ENCODE measurements around the gene PODXL. TPM values are rescaled to one million over a fixed set of nuclear protein-coding genes. Genes with fewer than 3 reads are reported as not detected.

PODXL gene
- total and polyA plus RNA-seq, 2 donors (not counting 1 experiment from before 2014, with no cell fraction given), result 0.17 to 0.27 TPM

DNA sequence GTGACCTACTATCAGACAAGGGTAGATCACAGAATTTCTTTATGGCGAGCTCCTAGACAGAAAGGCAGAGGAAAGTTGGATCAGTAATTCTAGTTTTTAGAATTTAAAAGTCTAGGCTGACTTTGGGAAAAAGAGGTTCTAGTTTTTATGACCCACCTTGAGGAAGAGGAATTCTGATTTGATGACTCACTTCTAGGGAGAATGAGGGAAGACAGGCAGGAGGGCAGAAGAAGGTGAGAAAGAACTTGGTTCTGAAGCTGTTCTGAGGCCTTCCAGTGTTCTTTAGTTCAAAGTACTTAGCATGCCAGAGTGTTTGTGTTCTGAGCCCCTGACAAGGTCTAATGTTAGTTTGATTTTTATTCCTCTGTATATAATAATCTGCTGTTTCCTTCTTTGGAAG lies 97.2 kb downstream of the PODXL start:
- H3K4me3 ChIP-seq (replicated peaks in 1 of 4; ENCODE audit: control extremely low read depth in 1 of 4, insufficient read depth in 1 of 4, low read depth in 3 of 4, low read length in 4 of 4), result no peak overlapping the region
- no peak overlapping the region for H2AFZ ChIP-seq (ENCODE audit: low read length)
- H3K9me3 ChIP-seq (ENCODE audit: control insufficient read depth, insufficient read depth, low read depth, low read length), result no peaks in the 10 kb centered on the region
- no peaks in the 10 kb centered on the region for H3K27me3 ChIP-seq (ENCODE audit: control insufficient read depth, insufficient read depth, low read length)
- no peaks in the 10 kb centered on the region for H4K20me1 ChIP-seq (ENCODE audit: control insufficient read depth, extremely low read depth, insufficient read depth, low read length)
- DNase-seq (ENCODE audit: low read depth in 2 of 2), result peak in 1 of 2 donors; percentile 23
- no peaks in the 10 kb centered on the region for H3K4me1 ChIP-seq (ENCODE audit: control insufficient read depth, extremely low read depth, insufficient read depth, low read length)
- H3K27ac ChIP-seq (ENCODE audit: insufficient read depth, low read length), result no peak overlapping the region
- H3K79me2 ChIP-seq (ENCODE audit: control insufficient read depth, insufficient read depth, low read length), result no peaks in the 10 kb centered on the region
- no peak overlapping the region for H3K4me2 ChIP-seq (ENCODE audit: extremely low read depth, insufficient read depth, low read length)
- no peak overlapping the region for H3K9ac ChIP-seq (ENCODE audit: insufficient read depth, low read length)
- TF ChIP-seq, protein P1, sequence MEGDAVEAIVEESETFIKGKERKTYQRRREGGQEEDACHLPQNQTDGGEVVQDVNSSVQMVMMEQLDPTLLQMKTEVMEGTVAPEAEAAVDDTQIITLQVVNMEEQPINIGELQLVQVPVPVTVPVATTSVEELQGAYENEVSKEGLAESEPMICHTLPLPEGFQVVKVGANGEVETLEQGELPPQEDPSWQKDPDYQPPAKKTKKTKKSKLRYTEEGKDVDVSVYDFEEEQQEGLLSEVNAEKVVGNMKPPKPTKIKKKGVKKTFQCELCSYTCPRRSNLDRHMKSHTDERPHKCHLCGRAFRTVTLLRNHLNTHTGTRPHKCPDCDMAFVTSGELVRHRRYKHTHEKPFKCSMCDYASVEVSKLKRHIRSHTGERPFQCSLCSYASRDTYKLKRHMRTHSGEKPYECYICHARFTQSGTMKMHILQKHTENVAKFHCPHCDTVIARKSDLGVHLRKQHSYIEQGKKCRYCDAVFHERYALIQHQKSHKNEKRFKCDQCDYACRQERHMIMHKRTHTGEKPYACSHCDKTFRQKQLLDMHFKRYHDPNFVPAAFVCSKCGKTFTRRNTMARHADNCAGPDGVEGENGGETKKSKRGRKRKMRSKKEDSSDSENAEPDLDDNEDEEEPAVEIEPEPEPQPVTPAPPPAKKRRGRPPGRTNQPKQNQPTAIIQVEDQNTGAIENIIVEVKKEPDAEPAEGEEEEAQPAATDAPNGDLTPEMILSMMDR (conservative IDR thresholded peaks at IDR 0.05 in 1 of 2, IDR thresholded peaks at IDR 0.05 in 1 of 2; ENCODE audit: low read depth in 1 of 2, low read length in 2 of 2), result no peak
- no peak for TF ChIP-seq EZH2 (IDR thresholded peaks at IDR 0.05; ENCODE audit: low read length, missing control alignments)
- no peaks in the 10 kb centered on the region for H3K36me3 ChIP-seq (ENCODE audit: control insufficient read depth, insufficient read depth, low read length)

DNA sequence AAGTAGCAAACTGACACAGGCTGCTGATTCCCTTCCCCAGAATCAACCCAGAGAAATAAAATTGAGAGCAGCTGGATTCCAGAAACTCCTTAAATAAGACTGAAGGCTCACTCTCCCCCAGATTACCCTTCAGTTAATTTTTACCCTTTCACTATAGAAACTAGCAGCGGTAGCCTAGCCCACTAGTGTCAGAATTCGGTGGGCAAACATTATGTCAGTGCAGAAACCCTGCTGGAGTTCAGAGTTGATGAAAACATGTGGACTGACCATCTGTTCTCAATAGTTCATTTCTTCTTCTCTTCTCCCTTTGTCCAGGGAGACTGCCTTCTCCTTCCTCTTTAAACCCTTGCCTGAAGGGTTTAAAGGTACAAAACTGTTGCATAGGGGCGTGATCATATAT lies 100.1 kb downstream of the PODXL start:
- H3K4me3 ChIP-seq (replicated peaks in 1 of 4; ENCODE audit: control extremely low read depth in 1 of 4, insufficient read depth in 1 of 4, low read depth in 3 of 4, low read length in 4 of 4), result no peak overlapping the region
- no peaks in the 10 kb centered on the region for H3K9me3 ChIP-seq (ENCODE audit: control insufficient read depth, insufficient read depth, low read depth, low read length)
- no peak overlapping the region for H2AFZ ChIP-seq (ENCODE audit: low read length)
- H3K27ac ChIP-seq (ENCODE audit: insufficient read depth, low read length), result no peak overlapping the region
- no peak for TF ChIP-seq EZH2 (IDR thresholded peaks at IDR 0.05; ENCODE audit: low read length, missing control alignments)
- TF ChIP-seq, protein P1 (conservative IDR thresholded peaks at IDR 0.05 in 1 of 2, IDR thresholded peaks at IDR 0.05 in 1 of 2; ENCODE audit: low read depth in 1 of 2, low read length in 2 of 2), result no peak
- no peaks in the 10 kb centered on the region for H3K4me1 ChIP-seq (ENCODE audit: control insufficient read depth, extremely low read depth, insufficient read depth, low read length)
- H3K27me3 ChIP-seq (ENCODE audit: control insufficient read depth, insufficient read depth, low read length), result no peaks in the 10 kb centered on the region
- no peak for DNase-seq (ENCODE audit: low read depth in 2 of 2)
- H4K20me1 ChIP-seq (ENCODE audit: control insufficient read depth, extremely low read depth, insufficient read depth, low read length), result no peaks in the 10 kb centered on the region
- no peak overlapping the region for H3K4me2 ChIP-seq (ENCODE audit: extremely low read depth, insufficient read depth, low read length)
- H3K36me3 ChIP-seq (ENCODE audit: control insufficient read depth, insufficient read depth, low read length), result no peaks in the 10 kb centered on the region
- H3K9ac ChIP-seq (ENCODE audit: insufficient read depth, low read length), result no peak overlapping the region
- no peaks in the 10 kb centered on the region for H3K79me2 ChIP-seq (ENCODE audit: control insufficient read depth, insufficient read depth, low read length)

DNA sequence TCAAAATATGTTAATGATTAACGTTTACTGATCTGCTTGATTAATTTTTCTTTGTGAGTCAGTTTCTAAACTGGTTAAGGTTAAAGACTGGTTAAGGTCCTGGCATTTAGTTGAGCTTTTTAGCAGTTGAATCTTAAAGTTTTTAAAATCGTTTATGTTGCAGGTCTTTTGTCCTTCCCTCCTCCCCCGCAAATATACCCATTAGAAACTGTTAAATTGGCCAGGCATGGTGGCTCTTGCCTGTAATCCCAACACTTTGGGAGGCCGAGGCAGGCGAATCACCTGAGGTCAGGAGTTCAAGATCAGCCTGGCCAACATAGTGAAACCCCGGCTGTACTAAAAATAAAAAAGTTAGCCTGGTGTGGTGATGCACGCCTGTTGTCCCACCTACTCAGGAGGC lies 100.9 kb downstream of the PODXL start:
- no peak overlapping the region for H3K27ac ChIP-seq (ENCODE audit: insufficient read depth, low read length)
- H3K4me1 ChIP-seq (ENCODE audit: control insufficient read depth, extremely low read depth, insufficient read depth, low read length), result no peaks in the 10 kb centered on the region
- H3K27me3 ChIP-seq (ENCODE audit: control insufficient read depth, insufficient read depth, low read length), result no peaks in the 10 kb centered on the region
- no peaks in the 10 kb centered on the region for H3K9me3 ChIP-seq (ENCODE audit: control insufficient read depth, insufficient read depth, low read depth, low read length)
- no peak overlapping the region for H3K4me2 ChIP-seq (ENCODE audit: extremely low read depth, insufficient read depth, low read length)
- H2AFZ ChIP-seq (ENCODE audit: low read length), result no peak overlapping the region
- H4K20me1 ChIP-seq (ENCODE audit: control insufficient read depth, extremely low read depth, insufficient read depth, low read length), result no peaks in the 10 kb centered on the region
- DNase-seq (ENCODE audit: low read depth in 2 of 2), result no peak
- H3K36me3 ChIP-seq (ENCODE audit: control insufficient read depth, insufficient read depth, low read length), result no peaks in the 10 kb centered on the region
- no peaks in the 10 kb centered on the region for H3K79me2 ChIP-seq (ENCODE audit: control insufficient read depth, insufficient read depth, low read length)
- H3K9ac ChIP-seq (ENCODE audit: insufficient read depth, low read length), result no peak overlapping the region
- H3K4me3 ChIP-seq (replicated peaks in 1 of 4; ENCODE audit: control extremely low read depth in 1 of 4, insufficient read depth in 1 of 4, low read depth in 3 of 4, low read length in 4 of 4), result no peak overlapping the region
- TF ChIP-seq, protein P1 (conservative IDR thresholded peaks at IDR 0.05 in 1 of 2, IDR thresholded peaks at IDR 0.05 in 1 of 2; ENCODE audit: low read depth in 1 of 2, low read length in 2 of 2), result peak in 1 of 2 donors; percentile 6
- TF ChIP-seq EZH2 (IDR thresholded peaks at IDR 0.05; ENCODE audit: low read length, missing control alignments), result no peak

Measured in fibroblast of lung (primary cell).